Heart left ventricle (tissue), 13 donors: ENCODE data around the gene MFNG.

Source experiments
- POLR2A ChIP-seq, 2 donors: fragments of 450-650 bp; IDR thresholded peaks; one replicate each; pipeline ENCODE4 v1.6.1; 2017; ENCODE audit warnings: antibody characterized with exemption in 2 of 2, mild to moderate bottlenecking in 2 of 2, moderate library complexity in 2 of 2
- TF ChIP-seq, protein P1 (sequence below), 12 donors: fragments of 200-600 bp; sonication (generic) in 4 of 12; IDR thresholded peaks; one replicate each; pipeline versions ENCODE4 v1.5.0 to v1.8.0; 2018 to 2022; ENCODE audit warnings: antibody characterized with exemption in 12 of 12, mild to moderate bottlenecking in 5 of 12
- donor health status: ischemic (EF 13 %, LVEDD 7.1; RV severe dilation, severe dysfunction).
- donor health status: DM: no; HTN: yes; CAD: no.
- donor health status: DM: no; HTN: no; CAD: no.
- donor health status: ischemic (EF 25% LVEDD 6.9; RV normal size, moderate dysfunction).
- donor health status: ischemic (EF 25% LVEDD 5.7; RV mildly dilated, moderate dysfunction).
- donor health status: ischemic (EF 35%, LVEDD 5.7; RV mildly dilated, moderate dysfunction).
- donor health status: nonischemic (EF 11% LVEDD 7.7; RV severe dilation, severe dysfunction).
- donor health status: DM: yes; HTN: yes; CAD: no.
- donor health status: PGD.
- donor health status: ischemic (EF 29% LVEDD 5.4; RV normal size, mild dysfunction).
- donor health status: nonischemic (EF 23%, LVEDD 6.1; RV moderate dilation, normal function).

GRCh38 chr22:37514526-37515051 lies 28.4 kb upstream of the MFNG start:
- TF ChIP-seq, protein P1, sequence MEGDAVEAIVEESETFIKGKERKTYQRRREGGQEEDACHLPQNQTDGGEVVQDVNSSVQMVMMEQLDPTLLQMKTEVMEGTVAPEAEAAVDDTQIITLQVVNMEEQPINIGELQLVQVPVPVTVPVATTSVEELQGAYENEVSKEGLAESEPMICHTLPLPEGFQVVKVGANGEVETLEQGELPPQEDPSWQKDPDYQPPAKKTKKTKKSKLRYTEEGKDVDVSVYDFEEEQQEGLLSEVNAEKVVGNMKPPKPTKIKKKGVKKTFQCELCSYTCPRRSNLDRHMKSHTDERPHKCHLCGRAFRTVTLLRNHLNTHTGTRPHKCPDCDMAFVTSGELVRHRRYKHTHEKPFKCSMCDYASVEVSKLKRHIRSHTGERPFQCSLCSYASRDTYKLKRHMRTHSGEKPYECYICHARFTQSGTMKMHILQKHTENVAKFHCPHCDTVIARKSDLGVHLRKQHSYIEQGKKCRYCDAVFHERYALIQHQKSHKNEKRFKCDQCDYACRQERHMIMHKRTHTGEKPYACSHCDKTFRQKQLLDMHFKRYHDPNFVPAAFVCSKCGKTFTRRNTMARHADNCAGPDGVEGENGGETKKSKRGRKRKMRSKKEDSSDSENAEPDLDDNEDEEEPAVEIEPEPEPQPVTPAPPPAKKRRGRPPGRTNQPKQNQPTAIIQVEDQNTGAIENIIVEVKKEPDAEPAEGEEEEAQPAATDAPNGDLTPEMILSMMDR (IDR thresholded peaks at IDR 0.05), result no peak
- no peak for TF ChIP-seq POLR2A (IDR thresholded peaks at IDR 0.05)
